Measurements from ENCODE around the gene DUS1L.

GRCh38 chr17:82096709-82097183 lies 31.1 kb upstream of the DUS1L start:
- TF ChIP-seq CTCF (IDR thresholded peaks at IDR 0.05; ENCODE audit: low read length) = no peak
- no peak for TF ChIP-seq EZH2phosphoT487 (IDR thresholded peaks at IDR 0.05; ENCODE audit: low read length)
- TF ChIP-seq EZH2 (optimal IDR thresholded peaks at IDR 0.05; ENCODE audit: low read depth, low read length) = no peak
